ENCODE results near the gene SEPTIN10.
A peak's percentile ranks its signal among the peaks of the same experiment; 100 is the strongest.
"Not testable (repeated sequence)": the region's sequence is repeated elsewhere in the genome, so short reads cannot be mapped to it uniquely, and the experiment has no call there.

The SEPTIN10 gene

DNA sequence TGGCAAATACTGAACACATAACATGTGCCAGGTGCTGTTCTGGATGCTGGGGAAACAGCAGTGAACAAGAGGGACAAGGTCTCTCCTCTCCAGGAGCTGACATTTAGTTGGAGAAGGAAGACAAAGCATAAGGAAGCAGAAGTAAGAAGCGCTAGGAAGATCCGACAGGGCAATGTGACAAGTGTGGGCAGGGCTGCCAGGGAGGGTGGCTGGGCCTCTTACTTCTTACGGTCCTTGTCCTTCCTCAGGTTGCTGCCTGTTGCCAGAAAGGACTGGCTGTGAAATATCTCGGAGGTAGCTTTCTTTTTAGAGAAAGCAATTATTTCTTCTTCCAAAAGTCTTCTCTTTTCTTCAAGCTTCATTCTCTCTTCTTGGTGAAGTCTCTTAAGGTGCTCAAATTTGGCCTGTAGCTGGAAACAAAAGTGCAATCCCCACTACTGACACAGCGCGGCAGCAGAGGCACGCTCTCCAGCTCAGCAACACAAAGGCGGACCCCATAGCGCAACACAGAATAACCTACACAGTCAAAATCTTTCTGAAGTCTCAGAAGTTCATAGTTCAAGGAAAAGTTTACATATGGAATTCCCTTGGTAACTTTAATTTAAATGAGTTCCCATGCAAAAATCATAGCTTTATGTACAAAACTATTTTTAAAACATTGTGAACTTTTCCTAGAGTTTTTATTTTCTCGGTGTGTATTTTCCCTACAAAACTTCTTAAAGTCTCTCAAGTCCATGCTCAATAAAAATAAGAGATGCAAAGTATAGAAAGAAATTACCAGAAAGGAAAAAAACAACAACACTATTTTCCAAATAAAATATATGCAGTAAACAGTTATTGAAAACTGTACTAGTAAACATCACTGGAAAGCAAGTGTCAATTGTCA is 67.7 kb downstream of the SEPTIN10 start:
- peak; percentile 14 to 61 (median 24) for DNase-seq (ENCODE audit: low read depth in 3 of 3)

DNA sequence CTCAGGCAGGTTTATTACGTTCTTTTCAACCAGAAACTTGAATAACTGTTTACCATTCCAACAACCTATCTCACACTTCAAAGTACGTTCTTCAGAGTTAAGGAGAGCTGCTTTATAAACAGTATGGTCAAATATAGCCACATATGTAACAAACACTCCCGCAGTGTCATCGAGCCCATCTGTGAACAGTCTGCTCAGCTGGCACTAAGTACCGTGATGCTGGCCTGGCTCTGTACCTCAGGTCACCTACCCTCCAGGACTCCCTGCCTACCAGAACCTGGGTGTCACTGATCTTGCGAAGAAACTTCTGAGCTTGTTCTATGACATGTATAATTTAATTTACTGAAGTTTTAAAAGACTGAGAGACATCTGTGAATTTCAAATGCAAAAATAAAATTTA is 71.4 kb downstream of the SEPTIN10 start:
- DNase-seq (ENCODE audit: low read depth in 3 of 3): no peak

DNA sequence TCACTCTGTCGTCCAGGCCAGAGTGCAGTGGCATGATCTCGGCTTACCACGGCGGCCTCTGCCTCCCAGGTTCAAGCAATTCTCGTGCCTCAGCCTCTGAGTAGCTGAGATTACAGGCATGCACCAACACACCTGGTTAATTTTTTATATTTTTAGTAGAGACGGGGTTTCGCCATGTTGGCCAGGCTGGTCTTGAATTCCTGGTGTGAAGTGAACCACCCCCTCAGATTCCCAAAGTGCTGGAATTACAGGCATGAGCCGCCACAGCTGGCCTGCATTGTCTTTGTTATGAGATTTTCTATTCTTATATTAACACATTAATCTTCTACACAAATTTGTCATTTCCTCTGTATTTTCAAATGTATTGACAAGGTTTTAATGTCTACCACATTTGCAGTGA is 75.2 kb downstream of the SEPTIN10 start:
- DNase-seq (ENCODE audit: low read depth in 3 of 3): no peak

DNA sequence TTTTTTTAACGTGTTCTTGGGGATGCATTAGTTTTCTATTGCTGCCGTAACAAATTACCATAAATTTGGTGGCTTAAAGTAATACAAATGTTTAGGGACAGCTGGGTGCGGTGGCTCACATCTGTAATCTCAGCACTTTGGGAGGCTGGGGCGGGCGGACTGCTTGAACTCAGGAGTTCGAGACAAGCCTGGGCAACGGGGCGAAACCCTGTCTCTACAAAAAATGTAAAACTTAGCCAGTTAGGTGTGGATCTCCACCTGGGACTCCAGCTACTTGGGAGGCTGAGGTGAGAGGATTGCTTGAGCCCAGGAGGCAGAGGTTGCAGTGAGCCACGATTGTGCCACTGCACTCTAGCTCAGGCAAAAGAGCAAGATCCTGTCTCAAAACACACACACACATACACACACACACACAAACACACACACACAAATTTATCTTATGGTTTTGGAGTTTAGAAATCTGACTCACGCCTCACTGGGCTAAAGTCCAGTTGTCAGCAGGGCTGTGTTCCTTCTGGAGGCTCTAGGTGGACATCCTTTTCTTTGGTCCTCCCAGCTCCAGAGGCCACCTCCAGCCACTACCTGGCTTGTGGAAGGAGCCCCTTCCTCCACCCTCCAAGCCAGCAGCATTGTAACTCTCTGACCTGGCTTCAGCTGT is 76.1 kb downstream of the SEPTIN10 start:
- DNase-seq (ENCODE audit: low read depth in 3 of 3): no peak

DNA sequence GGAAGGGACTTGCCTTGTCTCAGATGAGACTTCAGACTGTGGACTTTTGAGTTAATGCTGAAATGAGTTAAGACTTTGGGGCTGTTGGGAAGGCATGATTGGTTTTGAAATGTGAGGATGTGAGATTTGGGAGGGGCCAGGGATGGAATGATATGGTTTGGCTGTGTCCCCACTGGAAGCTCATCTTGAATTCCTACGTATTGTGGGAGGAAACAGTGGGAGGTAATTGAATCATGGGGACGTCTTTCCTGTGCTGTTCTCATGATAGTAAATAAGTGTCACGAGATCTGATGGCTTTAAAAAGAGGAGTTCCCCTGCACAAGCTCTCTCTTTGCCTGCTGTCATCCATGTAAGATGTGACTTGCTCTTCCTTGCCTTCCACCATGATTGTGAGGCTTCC is 77.2 kb downstream of the SEPTIN10 start:
- not testable (repeated sequence) for DNase-seq (ENCODE audit: low read depth in 3 of 3)

DNA sequence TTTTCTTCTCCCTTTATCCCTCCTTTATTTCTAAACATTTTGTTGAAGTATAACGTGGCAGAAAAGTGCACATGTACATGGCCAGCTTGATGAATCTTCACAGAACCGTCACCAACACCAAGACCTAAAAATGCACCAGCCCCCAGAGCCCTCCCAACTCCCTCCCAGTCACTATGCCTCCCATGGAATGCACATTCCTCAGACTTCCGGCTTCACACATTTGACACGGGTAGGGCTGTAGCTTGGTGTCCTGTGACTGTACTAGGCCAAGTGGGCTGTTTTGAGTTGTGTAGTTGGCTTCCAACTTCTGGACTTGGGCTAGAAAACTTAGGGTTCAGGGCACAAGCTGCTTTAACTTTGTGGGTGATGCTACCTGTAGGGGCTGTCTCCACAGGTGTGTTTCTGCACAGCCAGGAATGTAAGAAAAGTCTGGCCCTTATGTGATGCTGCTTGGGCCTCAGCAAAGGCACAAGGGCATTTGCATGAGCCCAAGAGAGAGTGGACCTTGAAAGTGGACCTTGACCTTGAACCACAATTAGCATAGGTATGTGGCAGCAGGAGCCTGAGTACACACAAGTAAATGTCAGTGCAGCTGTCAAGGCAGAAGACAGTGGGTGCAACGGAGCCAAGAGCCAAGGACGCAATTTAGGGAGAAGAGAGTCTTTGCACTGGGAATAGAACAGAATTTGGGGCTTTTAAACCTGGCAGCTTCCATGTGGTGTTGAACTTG is 78.4 kb downstream of the SEPTIN10 start:
- no peak for DNase-seq (ENCODE audit: low read depth in 3 of 3)

DNA sequence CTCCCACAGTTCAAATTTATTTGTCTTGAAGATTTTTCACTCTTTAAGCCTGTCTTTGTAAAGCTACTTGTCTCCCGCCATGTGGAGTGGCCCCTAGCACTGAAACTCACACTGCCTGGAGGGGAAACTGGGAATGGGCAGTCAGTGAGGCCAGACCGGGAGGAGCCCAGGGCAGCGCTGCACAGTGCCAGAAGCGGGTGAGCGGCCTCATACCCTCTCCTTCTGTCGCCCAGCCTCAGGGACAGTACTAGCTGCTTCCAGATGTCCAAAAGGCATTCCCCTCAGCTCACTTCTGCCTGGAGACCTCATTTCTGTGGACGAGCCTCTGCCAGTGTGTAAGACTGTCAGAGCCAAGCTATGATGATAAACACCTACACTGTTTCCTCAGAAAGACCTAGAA is 79.9 kb downstream of the SEPTIN10 start:
- no peak for DNase-seq (ENCODE audit: low read depth in 3 of 3)

DNA sequence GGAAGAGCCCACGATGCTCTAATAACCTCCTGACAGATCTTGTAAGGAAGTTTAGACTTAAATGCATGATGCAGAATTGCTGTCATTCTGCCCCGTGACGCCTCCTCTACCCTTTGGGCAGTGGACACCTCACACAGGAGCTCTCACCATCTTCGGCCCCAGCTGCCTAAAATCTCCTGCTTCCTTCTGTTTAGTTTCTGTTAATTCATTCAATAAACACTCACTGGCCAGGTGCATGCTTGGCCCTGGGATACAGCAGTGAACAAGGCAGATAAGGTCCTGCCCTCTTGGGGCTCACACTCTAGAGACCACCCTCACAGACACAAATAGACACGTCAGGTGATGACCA is 81.1 kb downstream of the SEPTIN10 start:
- no peak for DNase-seq (ENCODE audit: low read depth in 3 of 3)

DNA sequence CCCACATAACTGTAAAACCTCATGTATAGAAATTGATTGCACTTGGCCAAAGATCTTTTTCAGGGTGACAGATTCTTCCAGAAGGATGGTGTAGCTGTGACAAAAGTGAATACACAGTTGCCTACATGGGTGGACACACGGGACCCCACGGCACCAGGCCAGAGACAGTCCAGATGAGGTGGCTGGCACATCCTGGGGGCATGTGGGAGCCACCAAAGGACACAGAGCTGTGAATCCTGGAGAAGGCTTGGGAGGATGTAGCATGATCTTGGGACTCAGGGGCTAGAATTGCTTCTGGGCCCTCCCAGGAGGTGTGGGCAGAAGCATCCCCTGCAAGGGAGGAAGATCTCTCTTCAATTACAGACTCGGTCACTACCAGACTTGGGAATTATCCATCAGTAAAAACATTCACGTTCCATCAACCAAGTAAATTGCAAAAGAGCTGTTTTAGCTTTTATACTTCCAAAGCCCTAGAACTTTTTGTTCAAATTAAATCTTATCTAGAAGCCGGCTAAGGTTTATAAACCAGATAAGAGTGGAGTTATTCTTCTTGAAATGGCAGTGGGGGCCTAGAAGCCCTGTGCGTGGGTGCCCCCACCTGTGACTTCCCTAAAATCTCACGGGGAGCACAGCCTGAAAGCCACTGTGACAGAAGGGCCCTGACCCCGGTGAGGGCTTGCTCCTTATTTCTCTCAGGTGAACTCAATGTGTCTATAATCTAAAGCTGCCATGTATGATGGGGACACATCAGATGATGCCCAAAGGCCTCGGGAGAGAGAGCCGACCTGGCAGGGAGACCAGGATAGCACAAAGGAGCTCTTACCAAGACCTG is 81.7 kb downstream of the SEPTIN10 start:
- DNase-seq (ENCODE audit: low read depth in 3 of 3): no peak

DNA sequence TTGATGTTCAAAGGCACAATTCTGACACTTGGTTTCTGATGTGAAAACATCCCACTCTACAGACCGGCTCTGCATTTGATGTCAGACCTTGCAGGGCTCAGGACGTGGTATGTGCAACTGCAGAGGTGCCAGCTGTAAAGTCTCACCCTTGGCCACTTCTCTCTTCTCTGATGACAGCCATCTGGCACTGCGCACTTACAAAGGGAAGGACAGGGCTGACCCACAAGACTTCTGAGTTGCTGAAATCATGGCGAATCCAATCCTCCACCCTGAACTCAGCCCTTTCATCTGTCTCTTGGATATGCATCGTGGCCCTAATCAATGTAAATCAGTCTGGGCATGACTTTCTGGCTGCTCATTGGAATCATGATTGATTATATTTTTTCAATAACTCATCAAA is 82.5 kb downstream of the SEPTIN10 start:
- no peak for DNase-seq (ENCODE audit: low read depth in 3 of 3)

DNA sequence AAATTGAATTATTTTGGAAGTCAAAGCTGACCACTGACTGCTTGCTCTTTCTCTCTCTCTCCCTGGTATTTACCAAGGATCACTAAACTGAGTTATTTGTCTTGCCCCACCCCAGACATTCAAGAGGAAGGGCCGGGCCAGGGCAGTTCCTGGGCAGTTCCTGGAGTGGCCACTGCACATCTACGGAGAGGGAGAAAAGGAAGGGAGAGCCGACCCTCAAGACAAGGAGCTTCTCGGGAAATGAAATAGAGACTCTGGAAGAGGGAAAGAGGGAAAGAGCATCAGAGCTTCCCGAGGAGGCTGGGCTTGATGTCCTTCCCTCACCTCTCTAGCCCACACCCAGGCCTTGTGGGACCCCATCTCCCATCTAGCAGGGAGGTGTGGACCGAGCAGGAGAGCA is 83.1 kb downstream of the SEPTIN10 start:
- DNase-seq (ENCODE audit: low read depth in 3 of 3): no peak

DNA sequence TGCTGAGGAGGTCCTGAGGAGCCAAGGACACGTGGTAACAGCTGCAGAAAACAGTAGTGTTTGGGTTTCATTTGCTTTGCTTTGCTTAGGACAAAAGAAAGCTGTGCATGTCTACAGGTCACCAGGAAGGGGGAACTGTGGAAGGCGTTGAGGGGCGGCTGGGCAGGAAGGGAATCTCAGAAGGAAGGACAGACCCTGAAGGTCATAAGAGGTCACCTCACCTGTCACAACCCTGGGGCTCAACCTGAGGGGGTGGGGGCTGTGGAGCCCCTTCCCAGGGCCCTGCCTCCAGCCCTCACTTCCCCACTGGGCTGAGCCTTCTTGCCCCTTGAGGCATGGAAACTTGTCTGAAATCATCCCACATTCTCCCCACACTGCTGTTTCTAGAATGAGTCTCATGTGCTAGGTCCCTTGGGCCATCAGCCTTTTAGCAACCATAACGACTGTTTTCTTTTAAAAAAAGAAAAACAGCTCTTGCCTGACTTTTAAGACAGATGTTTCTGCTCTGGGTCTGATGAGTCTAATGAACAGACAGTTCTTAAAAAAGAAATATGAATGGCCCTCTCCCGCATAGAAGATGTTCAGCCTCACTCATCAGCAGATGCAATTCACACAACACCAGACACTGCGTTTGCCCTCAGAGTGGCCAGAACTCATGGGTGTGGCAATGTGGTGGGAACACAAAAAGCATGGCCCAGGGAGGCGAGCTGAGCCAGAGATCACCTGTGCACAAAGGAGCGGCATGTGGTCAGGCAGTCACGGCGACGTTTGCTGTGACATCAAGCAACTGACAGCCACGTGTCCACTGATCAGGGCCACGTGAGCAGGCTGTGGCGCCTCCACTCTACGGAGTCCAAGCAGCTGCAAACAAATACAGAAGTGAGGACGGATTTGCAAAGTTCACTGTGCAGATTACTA is 84.0 kb downstream of the SEPTIN10 start:
- DNase-seq (ENCODE audit: low read depth in 3 of 3): no peak

DNA sequence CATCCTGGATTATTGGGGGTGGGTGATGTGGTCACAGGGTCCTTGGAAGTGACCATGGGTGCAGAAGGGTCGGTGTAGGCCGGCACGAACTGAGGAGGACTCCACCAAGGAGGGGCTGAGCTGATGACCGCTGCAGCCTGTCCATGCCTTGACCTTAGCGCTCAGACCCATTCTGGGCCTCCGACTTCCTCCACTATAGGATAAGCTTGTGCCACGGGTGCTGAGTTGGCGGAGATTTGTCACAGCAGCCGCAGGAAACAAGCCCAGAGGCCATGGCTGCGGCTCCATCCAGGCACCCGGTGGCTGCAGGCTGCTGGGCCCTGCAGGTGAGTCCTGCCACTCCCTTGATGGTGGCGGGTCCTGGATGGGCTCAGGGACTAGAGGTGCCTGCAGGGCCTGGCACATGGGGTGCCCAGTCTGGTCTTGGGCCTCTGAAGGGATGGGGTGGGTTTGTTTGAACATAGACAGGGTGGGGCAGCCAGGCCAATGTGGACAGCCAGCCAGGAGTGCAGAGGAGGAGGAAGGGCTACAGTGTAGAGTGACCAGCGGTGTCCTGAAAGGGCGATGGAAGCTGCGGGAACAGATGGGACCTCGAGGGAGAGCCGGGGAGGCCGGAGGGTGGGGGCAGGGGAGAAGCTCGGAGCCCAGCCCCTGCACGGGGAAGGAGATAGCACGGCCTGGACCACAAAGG is 84.8 kb downstream of the SEPTIN10 start:
- DNase-seq (ENCODE audit: low read depth in 3 of 3): no peak

DNA sequence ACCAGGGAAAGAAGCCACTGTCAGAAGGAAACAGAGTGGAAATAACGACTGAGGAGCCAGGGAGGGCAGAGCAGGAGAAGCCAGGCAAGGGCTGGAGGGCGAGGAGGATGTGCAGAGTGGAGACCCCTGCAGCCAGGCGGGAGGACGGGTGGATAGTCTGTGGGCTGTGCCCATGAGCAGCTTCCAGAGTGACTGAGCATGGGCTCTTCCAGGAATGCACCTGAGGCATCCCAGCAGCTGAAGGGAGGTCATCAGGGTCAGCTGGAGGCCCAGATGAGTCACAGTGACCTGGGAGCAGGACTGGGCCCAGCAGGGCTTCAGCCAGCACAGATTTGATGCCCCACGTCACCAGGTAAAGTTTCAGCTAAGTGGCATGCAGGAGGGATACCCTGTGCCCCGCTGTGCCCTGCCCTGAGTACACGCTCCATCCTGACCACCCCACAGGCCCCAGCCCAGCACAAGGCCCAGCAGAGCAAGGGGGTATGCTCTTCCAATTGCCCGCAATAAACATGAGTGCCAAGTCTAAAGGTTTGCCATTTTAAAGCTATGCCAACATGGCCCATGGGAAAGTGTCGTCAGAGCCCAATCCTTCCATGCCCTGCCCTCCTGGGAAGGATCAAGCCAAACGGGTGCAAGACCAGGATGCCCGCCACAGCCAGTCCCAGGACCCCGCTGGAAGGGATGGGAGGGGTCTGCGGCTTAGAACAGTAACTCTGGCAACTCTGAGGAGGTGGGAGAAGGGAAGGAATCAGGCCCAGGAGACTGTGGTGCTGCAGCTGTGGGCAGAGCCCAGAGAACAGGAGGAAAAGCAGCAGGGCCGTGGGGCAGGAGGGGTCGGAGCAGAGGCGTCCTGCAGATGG is 85.7 kb downstream of the SEPTIN10 start:
- no peak for DNase-seq (ENCODE audit: low read depth in 3 of 3)

DNA sequence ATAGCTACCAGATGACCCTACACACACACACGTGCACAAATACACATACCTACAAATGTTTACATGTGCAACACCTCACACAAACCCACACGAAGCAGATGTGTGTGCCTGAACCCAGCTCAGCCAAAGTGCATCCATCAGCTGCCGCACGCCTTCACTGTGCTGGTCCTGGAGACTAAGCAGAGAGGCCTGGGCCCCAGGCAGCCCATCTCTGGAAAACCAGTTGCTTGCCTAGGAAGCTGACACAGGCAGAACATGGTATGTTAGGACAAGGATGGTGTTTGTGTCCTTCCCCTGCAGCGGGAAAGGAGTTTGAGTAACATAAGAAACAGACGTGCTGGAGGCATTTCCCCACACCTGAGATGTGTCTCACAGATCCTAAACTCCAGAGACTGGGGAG is 86.7 kb downstream of the SEPTIN10 start:
- no peak for DNase-seq (ENCODE audit: low read depth in 3 of 3)

DNA sequence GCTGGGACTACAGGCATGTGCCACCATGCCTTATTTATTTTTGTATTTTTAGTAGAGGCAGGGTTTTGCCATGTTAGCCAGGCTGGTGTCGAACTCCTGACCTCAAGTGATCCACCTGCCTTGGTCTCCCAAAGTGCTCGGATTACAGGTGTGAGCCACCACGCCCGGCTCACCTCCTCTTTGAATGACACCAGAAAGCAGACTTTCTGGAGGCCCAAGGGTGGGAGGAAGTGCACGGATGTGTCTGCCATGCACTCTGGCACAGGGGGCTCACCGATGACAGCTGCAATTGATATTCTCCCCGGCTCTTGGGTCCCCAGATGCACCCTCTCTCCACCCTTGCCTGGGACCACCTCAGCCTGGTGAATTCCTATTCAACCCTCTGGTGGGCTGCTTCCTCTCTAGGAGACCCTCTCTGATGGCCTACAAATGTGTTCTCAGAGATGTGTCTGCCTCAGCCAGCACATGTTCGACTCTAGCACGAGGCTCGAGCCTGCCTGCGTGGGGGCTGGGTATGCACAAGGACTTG is 87.3 kb downstream of the SEPTIN10 start:
- DNase-seq (ENCODE audit: low read depth in 3 of 3): no peak

DNA sequence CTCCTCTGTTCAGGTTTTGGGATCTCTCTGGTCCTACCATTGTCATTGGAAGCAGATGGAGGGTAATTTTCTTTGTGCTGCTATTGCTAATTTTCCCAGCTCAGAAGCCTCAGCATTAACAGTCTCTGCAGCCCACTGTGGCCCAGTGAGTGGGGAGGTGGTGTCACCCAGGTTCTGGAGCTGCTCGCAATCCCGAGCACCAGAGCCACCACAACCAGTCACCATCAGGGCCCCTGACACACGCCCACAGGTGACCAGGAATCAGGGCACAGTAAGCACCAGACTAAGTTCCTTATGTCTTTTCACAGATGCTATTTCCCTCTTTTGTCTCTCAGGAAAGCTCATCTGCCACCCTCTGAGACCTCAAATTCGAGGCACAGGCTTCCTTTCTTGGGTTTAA is 87.9 kb downstream of the SEPTIN10 start:
- DNase-seq (ENCODE audit: low read depth in 3 of 3): no peak

DNA sequence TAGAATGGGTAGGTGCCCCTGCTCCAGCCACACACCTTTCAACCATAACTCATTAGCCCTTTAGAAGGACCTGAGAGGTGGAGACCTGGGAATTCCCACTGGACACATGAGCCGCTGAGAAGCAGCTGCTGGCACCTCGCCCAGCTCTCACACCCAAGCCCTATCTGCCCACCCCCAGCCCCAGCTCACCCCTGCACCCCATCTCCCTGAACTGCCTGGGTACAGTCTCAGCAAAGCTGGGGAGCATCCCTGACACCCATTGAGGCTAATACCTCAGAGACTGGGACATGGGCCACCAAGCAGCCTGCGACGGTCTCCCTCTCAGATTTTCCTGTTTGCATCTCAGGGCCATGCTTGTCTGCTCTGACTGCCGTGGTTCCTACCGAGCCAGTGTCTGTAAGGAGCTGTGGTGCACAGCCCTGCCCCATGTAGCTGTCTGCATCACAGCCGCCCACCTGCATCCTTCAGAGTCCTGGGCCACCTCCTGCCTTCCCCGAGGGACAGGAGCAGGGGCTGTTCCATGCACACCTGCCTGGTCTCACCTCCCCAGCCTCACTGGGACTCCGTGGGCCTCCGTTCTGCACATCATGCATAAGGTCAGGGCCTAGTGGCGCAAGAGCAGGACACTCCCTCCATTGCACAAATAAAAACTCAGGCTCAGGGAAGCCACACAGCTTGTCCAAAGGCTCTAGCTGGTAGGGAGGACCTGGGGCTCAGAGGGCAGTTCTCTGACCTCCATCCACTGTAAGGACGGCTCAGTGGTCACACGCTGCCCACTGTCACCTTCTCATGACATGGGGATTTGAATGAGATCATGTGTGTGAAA is 90.0 kb downstream of the SEPTIN10 start:
- DNase-seq (ENCODE audit: low read depth in 3 of 3): no peak

Measured in stimulated activated CD4-positive, alpha-beta T cell treated with anti-CD3 and anti-CD28 coated beads, TNF-alpha, amount 100 ng/mL, for 24 hours (primary cell).